GM18858 (cell line): Measurements from ENCODE around the gene PLCB1.

Experiments used
- ATAC-seq: cut with Tn5 transposase; IDR thresholded peaks from one replicate; pipeline ENCODE4 v1.9.1; 2021; ENCODE audit not compliant: unreplicated experiment

PLCB1 gene

DNA sequence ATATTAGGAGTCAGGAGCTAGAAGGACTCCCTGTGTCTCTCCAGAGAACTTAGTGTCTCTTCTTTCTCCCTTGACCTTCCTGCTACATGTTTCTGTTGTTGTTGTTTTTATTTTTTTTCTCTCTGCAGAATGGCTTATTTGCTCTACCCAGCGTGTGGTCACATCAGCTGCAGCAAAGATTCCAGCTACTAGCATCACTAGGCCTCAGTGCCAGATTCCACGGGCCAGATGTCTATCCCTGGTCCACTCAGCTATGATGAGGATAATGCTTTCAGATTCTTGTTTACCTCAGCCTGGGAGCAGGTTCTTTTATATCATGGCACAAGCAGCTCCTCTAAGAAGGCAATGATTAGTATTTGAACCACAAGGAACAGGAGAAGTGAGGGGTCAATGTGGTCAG is 110.0 kb downstream of the PLCB1 start:
- no peak for ATAC-seq

DNA sequence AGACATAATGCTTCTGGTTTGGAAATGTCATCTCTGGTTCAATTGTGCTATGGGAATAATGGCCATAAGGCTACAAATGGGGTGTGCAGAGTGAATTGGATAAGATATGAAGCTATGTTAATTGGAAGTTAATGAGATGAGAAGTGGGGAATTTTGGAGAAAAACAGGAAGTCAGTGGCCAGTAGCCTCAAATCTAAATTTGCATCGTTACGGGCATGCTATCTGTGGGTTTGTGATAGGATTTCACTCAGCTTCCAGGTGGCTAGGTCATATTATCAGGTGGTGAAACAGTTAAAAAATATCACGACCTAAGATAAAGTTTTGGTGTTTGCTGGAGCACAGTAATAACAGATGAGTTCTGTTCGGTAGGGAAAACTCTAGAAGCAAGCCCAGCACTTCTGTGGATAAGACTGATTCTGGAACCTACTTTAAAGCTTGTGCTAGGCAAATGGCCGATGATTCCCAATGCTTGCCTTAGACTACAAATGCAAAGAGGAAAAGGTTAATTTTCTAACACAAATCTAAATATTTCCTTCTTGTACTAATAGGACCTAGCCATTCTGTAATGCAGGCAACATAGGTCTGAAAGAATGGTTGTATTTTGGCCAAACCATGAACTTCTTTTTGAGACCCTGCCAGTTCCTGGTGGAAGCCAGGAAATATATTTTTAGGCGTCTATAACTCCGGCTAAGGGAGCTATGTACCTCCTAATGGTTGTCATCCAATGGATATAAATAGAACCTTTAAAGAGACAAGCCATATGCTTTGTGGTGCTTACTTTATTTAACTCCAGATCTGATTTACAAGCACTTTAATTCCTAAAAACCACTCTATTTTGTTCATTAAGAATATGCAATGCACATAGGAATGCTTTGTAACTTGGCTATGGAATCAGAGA is 111.0 kb downstream of the PLCB1 start:
- no peak for ATAC-seq

DNA sequence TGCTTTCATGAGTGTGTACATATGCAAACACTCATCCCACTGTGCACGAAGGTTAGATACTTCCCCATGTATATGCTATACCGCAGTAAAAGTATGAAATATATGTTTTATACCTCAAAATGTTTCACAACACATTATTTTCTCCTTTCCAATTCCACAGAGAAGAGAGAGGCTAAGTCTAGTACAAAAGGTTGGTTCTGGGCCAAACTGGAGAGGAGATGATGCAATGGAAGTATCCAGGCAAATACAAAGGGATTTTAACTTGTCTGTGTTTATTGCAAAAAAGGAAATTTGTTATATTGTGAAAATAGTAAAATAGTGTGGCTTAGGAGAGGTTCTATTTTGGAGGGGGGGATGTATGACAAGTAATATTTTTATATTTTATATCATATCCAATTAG is 112.6 kb downstream of the PLCB1 start:
- no peak for ATAC-seq

DNA sequence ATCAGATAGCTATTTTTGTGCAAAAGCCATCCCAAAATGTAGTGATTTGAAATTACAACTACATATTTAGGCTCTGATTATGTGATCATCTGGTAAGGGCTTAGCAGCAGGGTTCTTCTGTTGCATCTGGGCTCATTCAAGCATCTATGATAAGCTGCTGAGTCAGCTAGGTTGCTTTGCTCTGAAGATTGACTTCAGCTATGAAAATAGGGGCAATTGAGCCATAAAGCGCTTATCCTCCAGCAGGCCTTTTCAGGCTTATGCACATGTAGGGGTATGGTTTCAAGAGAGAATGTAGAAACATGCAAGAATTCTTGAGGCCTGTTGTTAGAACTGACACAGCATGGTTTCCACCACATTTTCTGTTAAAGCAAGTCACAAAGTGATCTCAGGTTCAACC is 114.1 kb downstream of the PLCB1 start:
- no peak for ATAC-seq

DNA sequence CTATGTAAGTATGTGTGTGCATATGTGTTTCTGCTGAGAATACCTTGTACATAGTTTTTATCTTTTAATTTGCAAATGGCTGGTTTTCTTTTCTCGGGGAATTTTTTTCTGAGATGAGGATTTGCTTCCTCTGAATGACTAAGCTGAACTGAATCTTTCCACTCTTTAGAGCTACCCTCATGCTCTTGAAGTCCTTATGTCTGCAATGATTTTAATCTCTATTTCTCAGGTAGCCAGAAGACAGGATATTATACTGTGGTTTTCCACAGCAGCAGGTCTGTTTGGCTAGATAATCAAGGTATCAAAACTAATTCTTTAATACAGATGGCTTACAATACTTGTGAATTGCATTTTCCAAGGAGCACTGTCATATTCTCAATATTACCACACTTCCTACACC is 114.7 kb downstream of the PLCB1 start:
- ATAC-seq = no peak

DNA sequence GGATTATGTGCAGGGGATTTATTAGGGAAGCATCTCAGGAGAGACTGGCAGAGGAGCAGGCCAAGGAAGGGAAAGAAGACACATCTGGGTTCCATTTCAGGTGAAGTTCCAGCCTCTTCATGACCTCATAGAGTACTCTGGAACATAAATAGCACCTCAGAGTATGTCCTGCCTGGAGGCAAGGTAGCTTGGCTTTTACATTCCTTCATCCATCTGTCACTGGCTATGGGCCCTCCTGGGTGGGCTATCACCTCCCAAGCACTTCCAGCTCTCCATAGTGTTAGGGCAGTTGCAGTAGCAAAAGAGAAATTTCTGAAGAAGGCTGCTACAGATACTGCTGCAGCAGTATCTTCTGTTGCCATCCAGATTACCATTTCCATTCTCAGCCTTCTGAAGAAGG is 116.0 kb downstream of the PLCB1 start:
- no peak for ATAC-seq

DNA sequence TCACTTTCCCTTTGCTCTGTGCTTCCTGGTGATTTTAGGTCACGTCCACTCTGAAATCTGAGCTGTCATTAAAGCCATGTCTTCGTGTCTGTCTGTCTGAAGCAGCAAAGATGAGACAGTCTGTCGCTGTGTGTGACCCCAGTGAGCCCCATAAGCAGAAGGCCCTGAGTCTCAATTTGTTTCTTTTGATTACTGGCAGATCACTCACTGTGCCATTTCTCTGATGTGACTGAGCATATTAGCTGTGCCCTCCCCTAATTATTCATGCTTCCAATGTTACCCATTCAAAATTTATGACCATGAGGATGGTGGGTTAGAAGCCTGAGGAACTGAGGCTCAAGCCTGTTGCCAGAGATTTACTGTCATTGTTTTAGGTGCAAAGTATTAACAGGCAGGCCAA is 117.6 kb downstream of the PLCB1 start:
- ATAC-seq = no peak

DNA sequence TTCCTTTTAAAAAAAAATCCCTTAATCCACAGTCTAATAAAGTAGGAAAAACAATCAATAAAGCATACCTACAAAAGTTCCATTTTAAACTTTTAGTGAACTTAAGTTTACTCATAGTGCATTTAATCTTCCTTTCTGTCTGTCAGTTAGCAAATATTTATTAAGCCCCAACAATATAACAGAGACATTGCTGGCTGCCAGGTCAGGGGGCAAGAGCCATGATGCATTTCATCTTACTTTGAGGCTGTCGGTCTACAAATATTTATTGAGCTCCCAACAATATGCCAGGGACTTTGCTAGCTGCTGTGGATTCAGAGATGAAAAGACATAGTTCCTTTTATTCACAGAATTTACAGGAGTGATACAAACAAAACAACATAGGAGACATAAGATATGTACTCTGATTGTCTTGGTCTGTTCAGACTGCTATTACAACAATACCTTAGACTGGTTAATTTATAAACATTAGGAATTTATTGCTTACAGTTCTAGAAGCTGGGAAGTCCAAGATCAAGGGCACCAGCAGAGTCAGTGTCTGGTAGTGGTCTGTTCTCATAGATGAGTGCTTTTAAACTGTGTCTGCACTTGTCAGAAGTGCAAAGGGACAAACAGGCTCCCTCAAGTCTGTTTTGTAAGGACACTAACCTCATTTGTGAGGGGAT is 118.6 kb downstream of the PLCB1 start:
- ATAC-seq = no peak

DNA sequence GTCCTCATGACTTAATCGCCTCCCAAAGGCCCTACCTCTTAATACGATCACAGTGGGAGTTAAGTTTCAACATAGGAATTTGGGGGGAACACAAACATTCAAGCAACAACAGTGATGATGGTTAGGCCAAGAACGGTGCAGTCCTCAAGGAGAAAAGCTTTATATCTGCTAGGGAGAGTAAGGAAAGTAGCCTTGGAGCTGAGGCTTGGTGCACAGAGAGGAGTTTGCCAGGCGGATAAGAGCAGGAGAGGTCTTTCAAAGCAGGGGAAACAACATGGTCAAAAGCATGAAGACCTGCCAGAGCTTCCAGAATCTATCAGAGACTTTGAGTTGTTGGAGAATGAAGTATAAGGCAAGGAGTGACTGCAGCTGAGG is 119.1 kb downstream of the PLCB1 start:
- no peak for ATAC-seq

DNA sequence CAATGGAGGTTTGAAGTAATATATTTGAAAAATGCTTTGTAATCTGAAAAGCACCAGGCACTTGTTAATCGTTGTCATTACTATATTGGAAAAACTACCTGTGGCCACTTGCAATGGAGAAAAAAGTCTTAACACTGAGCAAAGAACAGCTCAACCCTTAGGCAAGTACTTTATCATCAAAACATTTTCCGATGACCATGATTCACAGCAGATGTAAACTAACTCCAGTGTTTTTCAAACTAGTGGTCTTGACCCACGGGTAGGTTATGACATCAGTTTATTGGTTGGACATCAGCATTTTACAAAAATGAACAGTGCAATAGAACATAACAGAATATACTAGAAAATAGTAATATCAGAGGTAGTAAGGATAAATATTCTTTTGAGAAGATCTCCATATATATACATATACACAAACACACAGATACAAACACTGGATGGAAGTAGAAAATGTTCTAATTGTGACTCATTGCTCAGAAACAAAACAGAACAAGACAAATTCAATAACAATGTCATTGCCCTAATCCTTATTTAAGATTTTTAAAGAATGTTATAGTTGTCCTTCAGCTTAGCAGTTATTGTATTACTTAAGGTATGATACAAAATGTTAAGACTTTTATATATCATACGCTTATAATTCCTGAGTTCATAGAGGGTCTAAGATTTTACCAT is 123.0 kb downstream of the PLCB1 start:
- ATAC-seq = no peak

DNA sequence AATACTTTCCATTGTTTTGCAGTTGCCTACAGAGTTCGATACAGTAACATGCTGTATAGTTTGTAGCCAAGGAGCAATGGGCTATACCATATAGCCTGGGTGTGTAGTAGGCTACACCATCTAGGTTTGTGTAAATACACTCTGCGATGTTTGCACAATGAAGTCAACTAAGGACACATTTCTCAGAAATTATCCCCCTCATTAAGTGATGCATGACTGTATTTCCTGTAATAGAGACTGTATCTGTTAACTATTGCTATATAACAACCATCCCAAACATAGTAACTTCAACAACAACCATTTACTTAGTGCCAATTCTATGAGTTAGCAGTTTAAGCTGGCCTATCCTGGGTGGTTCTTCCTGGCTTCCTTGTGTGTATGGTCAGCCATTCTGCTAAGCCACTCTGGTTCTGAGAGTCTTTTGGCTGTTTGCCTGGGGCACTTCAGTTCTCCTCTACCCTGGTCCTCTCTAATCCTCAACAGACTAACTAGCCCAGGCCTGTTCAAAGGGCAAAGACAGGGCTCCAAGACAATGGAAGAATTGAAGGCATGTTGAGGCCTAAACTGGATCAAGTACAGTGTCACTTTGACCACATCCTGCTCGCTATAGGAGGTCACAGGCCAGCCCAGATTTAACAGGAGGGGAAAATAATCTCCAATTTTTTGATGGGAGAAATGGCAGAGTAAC is 124.0 kb downstream of the PLCB1 start:
- no peak for ATAC-seq

DNA sequence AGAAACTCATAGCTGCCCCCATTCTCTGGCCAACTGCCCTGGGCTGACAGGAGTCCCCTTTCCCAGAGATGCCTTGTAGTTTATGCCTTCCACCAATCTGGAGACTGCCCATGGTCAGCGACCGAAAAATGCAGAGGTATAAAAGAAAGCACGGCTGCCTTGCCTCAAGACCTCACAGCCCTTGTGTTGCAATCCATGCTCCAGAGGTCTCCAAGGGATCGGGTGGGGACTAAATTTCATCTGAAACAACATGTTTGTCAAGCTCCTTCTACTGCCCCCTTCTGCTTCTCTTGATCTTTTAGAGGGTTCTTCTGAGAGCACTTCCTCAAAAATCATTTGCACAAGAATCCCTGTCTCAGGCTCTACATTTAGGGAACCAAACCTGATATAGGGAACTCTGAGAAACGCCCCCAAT is 128.8 kb downstream of the PLCB1 start:
- no peak for ATAC-seq

DNA sequence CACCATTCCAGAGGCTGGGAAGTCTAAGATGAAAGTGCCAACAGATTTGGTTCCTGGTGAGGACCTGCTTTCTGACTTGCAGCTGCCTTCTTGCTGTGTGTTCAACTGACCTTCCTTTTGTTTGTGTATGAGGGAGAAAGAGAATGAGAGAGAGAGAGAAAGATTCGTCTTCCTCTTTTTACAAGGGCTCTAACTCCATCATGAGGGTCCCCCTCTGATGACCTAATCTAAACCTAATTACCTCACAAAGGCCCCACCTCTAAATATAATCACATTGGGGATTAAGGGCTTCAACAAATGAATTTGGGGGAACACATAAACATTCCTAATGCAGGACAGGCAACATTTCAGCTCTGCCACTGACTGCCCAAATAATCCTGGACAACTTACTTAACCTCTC is 130.7 kb downstream of the PLCB1 start:
- ATAC-seq = no peak

DNA sequence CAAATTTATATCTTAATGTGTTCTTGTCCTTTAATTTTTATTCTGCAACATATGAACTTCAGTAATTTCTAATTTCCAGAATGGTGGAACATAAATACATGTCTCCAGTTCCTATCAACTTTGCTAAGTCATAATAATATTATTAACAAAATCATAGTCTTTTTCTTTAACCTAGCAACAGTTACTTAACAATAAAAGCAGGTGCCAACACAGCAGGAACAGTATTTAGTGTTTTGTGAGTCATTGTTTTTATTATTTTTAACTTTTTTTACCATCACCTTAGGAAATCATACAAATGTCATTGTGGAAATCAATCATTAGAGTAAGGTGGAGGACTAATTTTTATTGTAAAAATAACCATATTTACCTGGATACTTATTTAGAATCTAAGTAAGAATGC is 133.5 kb downstream of the PLCB1 start:
- no peak for ATAC-seq

DNA sequence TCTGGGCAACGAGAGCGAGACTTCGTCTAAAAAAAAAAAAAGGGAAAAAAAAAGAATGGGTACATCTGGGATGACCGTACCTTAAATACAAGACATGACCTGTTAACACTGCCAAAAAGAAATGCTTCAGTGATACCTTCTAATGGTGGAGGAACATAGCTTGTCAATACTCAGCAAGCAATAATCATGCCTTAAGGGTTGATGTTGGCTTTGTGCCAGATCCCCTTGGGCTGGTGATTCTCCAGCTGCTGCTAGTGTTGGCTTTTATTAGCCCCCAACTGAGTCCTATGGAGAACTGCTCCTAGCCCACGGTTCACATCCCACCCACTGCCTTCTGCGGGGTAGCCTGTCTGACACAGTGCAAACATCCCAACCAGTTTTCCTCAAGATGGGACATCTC is 134.9 kb downstream of the PLCB1 start:
- no peak for ATAC-seq

DNA sequence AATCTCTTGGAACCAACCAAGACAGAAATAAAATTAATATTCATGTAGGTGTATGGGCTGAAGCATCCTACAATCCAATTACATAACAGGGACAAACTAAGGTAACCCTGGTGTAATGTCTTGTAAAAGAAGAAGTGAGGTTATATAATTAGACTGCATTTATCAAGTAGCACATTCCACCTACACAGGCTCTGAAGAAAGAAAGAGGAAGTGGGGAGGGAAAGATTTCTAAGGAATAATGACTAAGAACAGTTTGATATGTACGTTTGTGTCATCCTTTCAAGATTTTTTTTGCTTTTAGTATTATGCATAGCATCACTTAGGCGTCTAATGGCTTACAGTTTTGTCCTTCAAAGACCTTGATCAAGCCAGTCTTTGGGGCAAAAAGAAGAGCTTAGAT is 139.7 kb downstream of the PLCB1 start:
- ATAC-seq = no peak

DNA sequence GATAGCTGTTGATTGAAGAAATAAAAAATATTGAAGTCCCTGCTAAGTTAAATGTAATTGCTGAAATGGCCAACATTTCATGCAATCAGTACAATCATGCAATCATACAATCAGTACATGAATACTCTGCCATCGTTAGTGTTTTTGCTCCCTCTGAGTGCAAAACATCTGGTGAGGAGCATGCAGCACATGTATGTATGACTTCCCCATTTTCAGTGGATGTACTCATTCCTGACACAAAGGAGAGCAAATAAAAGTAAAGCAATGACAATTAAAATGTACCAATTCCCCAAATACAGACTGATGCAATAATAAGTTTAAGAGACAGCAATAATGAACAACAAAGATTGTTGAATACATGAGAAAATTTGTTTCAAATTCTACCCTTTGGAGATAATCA is 140.7 kb downstream of the PLCB1 start:
- ATAC-seq = no peak

DNA sequence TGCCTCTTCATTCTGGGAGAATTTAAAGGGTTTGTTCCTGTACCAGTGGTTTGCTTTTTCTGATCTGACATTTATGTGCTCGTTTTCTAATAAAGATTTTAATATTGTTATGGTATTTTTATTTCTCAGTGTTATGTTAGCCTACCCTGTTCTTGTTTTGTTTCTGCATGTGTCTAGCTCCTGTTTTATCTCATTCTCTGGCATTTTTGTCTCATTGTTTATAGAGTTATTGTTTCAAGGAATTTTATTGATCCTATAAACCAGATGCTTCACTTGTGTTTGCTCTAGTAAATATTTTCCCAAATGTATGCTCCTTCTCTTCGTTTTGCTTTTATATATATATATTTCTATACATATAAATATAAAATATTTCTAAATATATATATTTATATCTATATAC is 152.8 kb downstream of the PLCB1 start:
- ATAC-seq = no peak

DNA sequence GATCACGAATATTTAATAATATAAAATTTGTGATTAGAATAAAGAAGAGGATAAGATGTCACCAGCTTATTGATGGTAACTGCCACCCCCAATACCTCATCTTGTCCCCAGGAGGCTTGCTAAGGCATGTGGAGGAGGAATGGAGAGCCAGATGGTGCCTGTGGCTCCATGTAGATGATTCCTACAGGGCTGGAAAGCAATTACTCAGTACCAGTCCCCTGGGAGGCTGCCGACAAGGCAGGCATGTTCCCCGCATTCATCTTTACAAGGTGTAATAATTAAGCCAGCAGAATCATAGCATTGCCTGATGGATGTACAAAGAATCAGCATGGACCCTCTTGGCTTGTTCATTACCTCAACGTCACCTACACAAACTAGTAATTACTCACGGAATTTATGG is 155.3 kb downstream of the PLCB1 start:
- no peak for ATAC-seq

DNA sequence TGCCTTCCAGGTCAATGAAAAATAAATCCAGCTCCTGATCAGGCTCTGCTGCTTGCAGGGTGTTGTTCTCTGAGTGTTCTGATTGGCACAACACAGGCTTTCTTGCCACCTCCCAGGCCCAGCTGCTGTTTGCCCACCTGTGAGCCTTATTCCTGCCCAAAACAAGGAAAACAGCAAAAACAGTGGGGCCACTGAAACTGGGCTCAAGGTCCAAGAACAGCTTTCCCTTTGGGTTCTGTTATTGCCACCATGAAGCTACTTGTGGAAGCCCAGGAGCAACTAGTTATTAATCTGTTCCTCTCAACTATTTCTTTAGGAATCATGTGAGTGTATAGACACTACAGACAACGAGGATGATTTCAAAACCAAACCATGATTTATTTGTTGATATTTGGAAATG is 159.1 kb downstream of the PLCB1 start:
- ATAC-seq = no peak

DNA sequence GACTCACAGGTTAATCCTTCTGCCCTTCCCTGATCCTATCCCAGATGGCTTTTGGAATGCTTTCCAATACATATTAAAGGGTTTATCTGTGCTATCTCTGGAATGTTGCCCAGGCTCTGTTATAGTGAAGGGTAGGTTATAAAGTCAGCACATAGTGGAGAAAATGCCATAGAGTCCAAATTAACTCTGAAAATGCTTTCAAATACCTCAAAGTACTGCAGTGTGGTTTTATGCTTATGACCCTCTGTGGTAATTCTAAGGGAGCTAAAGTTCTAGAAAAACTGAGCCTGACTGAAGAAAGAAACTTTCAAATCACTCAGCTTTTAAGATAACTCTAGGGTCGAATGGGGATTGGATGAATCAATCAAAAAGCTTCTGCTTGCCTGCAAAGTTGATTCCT is 159.8 kb downstream of the PLCB1 start:
- ATAC-seq = no peak

DNA sequence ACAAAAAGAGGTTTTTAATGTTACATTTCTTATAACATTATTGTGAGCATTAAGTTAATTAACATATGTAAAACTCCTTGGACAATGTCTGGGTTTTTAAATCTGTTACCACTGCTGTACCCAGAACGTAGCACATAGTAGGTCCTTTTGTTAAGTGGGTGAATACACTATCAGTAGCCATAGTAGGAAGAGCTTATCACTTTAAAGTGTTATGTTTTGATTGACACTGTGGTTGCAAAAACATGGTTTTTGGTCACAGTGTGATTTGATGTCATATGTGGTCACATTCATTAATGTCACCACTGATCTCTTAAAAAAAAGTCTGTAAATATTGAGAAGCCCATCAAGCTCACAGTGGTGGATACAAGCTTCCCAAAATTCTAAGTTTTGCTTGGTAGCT is 160.7 kb downstream of the PLCB1 start:
- ATAC-seq = no peak
